ENCODE results near the gene VAMP8.

- TF ChIP-seq EZH2phosphoT487 (IDR thresholded peaks at IDR 0.05; ENCODE audit: borderline replicate concordance): no peak
- TF ChIP-seq, protein P1, sequence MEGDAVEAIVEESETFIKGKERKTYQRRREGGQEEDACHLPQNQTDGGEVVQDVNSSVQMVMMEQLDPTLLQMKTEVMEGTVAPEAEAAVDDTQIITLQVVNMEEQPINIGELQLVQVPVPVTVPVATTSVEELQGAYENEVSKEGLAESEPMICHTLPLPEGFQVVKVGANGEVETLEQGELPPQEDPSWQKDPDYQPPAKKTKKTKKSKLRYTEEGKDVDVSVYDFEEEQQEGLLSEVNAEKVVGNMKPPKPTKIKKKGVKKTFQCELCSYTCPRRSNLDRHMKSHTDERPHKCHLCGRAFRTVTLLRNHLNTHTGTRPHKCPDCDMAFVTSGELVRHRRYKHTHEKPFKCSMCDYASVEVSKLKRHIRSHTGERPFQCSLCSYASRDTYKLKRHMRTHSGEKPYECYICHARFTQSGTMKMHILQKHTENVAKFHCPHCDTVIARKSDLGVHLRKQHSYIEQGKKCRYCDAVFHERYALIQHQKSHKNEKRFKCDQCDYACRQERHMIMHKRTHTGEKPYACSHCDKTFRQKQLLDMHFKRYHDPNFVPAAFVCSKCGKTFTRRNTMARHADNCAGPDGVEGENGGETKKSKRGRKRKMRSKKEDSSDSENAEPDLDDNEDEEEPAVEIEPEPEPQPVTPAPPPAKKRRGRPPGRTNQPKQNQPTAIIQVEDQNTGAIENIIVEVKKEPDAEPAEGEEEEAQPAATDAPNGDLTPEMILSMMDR (conservative IDR thresholded peaks at IDR 0.05; ENCODE audit: low read length): no peak
Observed at GRCh38 chr2:85578243-85579180, 1.1 kb downstream of the VAMP8 start.
